ENCODE results near the gene ERAP2.
A peak's percentile ranks its signal among the peaks of the same experiment; 100 is the strongest.
"Not testable (repeated sequence)": the region's sequence is repeated elsewhere in the genome, so short reads cannot be mapped to it uniquely, and the experiment has no call there.

The ERAP2 gene

GRCh38 chr5:96903300-96903699 is 27.0 kb downstream of the ERAP2 start:
- no peak for DNase-seq

DNA sequence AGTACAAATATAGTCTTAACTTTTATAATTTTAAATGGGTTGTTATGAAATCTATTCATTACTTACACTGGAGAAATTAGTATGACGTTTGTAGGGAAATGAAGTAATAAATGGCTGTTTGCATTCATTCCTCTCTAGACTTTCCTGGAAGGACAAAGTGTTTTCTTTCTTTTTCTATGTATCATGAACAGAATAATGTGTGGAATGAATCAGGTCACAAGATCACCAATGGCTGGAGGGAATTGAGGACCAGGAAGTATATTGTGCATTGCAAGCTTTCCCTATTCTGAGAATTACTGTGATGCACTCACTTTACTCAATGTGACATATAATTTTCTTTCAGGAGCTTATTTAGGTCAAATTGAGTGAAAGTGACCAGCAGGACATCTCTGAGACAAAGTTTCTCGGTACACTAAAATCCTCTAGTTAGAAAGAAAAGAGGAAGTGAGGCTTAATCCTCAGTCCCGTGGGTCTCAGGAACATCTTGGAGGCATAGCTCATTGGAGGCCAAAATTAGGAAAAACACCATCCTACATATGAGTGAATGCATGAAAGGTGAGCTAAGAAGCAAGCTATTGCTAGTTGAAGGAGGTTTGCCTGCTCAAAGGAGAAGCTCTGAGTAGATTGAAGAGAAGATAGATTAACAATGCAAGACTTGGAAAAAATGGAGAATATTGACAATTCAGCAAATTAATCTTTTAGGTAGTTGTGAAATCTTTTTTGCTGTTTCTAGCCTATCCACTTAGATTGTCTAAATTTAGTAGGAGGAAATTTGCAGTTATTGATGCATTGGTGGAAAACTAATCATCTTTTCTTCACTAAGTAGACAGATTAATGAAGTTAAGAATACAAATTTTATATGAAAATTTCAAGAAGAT is 28.0 kb downstream of the ERAP2 start:
- no peak for DNase-seq

DNA sequence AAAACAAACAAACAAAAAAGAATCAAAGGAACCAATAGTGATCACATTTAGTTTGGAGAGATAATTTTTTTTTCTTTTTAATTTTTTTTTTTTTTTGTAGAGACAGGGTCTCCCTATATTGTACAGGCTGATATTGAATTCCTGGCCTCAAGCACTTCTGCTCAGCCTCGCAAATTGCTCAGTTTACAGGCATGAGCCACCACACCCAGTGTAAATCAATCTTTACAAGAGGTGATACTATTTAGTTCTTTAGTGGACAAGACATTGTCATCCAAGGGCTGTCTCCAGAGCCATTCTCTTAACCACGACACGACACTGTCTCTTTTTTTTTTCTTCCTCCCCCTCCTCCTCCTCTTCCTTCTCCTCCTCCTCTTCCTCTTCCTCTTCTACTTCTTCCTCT is 29.6 kb downstream of the ERAP2 start:
- DNase-seq = no peak

DNA sequence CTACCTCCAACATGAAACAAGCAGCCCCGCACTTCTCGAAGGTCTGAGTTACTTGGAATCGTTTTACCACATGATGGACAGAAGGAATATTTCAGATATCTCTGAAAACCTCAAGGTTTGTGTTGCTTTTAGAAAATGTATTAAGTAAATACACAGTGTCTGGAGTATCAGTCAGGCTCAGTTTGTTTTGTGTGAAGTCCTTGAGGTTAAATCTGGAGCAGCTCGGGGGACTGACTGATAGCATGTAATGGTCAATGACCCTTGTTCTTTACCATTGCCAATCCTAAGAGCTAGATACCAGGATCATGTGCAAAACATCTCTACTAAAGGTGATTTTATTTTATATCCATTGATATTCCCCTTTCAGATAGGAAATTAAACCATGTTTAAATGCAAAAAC is 32.7 kb downstream of the ERAP2 start:
- DNase-seq = no peak

DNA sequence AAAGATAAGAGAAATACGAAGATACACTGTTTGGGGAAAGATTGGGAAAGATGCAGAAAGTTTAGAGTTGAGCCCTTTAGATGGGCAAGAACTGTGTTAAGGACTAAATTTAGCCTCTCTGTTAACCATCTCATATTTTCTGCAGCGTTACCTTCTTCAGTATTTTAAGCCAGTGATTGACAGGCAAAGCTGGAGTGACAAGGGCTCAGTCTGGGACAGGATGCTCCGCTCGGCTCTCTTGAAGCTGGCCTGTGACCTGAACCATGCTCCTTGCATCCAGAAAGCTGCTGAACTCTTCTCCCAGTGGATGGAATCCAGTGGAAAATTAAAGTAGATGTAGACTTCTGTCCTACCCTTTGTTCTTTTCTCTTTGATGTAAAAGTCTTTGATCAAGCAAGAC is 33.1 kb downstream of the ERAP2 start:
- DNase-seq = no peak

GRCh38 chr5:96911139-96911538 is 34.8 kb downstream of the ERAP2 start:
- no peak for DNase-seq

- no peak for DNase-seq
Observed at GRCh38 chr5:96913233-96913632, 36.9 kb downstream of the ERAP2 start.

- no peak for DNase-seq
Observed at GRCh38 chr5:96919754-96920197, 43.5 kb downstream of the ERAP2 start.

DNA sequence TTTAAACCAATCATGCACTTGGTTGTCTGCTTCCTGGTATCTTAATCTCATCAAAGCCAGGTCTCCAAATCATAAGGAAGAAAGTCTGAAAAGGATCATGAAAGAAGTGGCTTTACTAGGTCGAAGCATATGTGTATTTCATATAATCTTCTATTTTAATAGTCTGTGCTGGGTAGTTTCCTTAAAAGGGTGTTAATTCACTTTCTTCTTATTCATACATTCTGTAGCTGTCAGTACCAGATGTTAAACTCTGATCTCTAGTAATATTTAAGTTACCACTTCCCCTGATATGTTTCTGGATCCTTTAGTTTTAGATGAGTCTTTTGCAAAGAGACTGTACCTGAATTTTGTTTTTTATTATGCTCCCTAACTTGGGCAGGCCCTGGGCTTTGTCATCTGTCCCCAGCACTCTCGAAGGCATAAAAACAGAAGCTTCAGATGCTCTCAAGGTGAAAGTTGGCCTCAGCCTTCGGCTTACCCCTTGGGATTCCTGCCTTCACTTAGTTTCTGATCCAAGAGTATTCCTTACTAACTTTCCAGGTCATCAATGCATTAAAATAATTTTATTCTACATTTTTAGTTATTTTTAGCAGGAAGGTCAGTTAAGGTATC is 44.5 kb downstream of the ERAP2 start:
- no peak for DNase-seq

GRCh38 chr5:96922499-96923244 is 46.4 kb downstream of the ERAP2 start:
- no peak for DNase-seq

- DNase-seq = no peak
Observed at GRCh38 chr5:96924016-96924443, 47.7 kb downstream of the ERAP2 start.

- no peak for DNase-seq
Observed at GRCh38 chr5:96926276-96926675, 50.0 kb downstream of the ERAP2 start.

GRCh38 chr5:96927008-96927407 is 50.7 kb downstream of the ERAP2 start:
- DNase-seq = peak; percentile 31

- no peak for DNase-seq
Observed at GRCh38 chr5:96928931-96929708, 52.8 kb downstream of the ERAP2 start.

DNA sequence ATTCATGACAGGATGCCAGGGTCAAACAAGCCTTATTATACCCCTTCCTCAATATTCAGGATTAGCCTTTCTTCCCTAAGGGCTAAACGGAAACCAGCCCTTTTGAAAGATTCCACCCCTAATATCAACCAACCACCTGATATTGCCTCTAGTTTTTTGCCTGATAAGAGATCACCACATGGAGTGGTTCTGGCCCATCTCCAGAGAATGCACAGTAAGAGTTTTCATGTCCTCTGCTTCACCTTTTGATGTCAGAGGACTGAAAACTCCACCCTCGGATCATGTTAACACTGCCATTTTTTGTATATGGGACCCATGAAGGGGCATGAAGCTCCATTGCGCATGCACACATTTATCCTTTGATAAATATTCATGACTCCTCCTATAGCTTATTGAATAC is 53.8 kb downstream of the ERAP2 start:
- no peak for DNase-seq

DNA sequence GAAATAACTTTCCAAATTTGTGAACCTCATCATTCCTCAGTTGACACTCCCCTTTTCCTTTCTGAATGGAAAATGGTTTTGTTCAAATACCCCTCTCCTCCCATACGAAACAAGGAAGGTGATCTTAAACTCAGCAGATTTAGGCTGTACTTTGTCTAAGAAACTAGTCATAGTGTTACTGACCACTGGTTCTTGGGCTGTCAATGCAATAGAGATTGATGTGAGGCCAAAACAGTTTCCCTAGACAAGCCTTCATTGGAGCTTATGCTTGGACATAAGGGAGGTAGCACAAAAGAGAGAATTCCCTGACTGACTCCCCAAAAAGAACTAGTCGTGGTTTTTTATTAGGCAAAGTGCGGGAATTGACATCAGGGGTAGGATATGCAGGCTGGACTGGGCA is 54.3 kb downstream of the ERAP2 start:
- DNase-seq = no peak

- not testable (repeated sequence) for DNase-seq
Observed at GRCh38 chr5:96931037-96931436, 54.7 kb downstream of the ERAP2 start.

- no peak for DNase-seq
Observed at GRCh38 chr5:96931605-96932004, 55.3 kb downstream of the ERAP2 start.

- DNase-seq = no peak
Observed at GRCh38 chr5:96932026-96932425, 55.7 kb downstream of the ERAP2 start.

GRCh38 chr5:96933764-96934707 is 57.7 kb downstream of the ERAP2 start:
- no peak for DNase-seq

- DNase-seq = peak; percentile 95
Observed at GRCh38 chr5:96934708-96935558, 58.6 kb downstream of the ERAP2 start.
